Peyer's patch (tissue), 4 donors: ENCODE results near the gene TECR.
"Not testable (repeated sequence)": the region's sequence is repeated elsewhere in the genome, so short reads cannot be mapped to it uniquely, and the experiment has no call there.

ENCODE experiments used
- POLR2A ChIP-seq, 2 donors: fragments of 450-650 bp; IDR thresholded peaks; one replicate each; pipeline ENCODE4 v1.5.1; 2017; ENCODE audit warnings: antibody characterized with exemption in 2 of 2, mild to moderate bottlenecking in 2 of 2, moderate library complexity in 2 of 2
- TF ChIP-seq, protein P1 (sequence below), 6 experiments: fragments of 450-650 bp in 4 of 6; fragments of 200-600 bp in 2 of 6; sonication (generic) in 1 of 6; IDR thresholded peaks; one replicate each; pipeline ENCODE4 v1.5.1; 2017 to 2019; ENCODE audit warnings: antibody characterized with exemption in 6 of 6, mild to moderate bottlenecking in 3 of 6, moderate library complexity in 1 of 6

- TF ChIP-seq, protein P1, sequence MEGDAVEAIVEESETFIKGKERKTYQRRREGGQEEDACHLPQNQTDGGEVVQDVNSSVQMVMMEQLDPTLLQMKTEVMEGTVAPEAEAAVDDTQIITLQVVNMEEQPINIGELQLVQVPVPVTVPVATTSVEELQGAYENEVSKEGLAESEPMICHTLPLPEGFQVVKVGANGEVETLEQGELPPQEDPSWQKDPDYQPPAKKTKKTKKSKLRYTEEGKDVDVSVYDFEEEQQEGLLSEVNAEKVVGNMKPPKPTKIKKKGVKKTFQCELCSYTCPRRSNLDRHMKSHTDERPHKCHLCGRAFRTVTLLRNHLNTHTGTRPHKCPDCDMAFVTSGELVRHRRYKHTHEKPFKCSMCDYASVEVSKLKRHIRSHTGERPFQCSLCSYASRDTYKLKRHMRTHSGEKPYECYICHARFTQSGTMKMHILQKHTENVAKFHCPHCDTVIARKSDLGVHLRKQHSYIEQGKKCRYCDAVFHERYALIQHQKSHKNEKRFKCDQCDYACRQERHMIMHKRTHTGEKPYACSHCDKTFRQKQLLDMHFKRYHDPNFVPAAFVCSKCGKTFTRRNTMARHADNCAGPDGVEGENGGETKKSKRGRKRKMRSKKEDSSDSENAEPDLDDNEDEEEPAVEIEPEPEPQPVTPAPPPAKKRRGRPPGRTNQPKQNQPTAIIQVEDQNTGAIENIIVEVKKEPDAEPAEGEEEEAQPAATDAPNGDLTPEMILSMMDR (IDR thresholded peaks at IDR 0.05) = not testable (repeated sequence)
- not testable (repeated sequence) for TF ChIP-seq POLR2A (IDR thresholded peaks at IDR 0.05)
Measured at GRCh38 chr19:14589433-14589832, 60.0 kb downstream of the TECR start.
